Measurements from ENCODE around the gene SLC22A23.

SLC22A23 gene

DNA sequence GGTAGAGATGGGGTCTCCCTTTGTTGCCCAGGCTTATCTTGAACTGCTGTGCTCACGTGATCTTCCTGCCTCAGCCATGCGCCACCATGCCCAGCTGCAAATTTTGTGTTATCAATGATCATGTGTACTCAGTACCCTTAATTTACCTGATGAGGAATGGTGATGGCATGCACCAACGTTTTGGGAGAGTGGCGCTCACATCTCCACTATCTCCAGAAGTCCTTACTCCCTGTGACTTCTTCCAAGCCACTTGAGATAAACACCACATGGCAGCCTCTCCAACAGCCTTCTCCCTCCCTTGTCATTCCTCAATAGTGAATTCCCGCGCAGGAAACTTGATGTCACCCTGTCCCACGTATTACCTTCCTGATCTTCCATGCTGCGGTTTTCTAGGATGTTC is 140.0 kb downstream of the SLC22A23 start:
- no peak for DNase-seq (ENCODE audit: low read depth)

DNA sequence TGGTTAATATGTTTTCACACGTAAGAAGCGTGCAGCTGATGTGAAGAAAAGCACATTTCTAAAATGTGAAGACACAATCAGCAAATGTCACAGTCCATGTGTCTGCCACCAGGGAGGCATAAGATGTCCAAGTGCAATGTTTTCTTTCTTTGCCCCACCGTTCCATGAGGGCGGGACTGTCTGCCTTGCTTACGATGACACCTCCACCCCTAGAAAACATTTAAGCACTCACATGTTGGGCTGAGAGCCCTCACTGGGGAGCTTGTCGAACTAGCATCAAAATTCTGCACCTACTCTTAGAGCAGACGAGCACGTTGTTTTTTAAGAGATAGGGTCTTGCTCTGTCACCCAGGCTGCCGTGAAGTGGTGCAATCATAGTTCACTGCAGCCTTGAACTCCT is 140.5 kb downstream of the SLC22A23 start:
- no peak for DNase-seq (ENCODE audit: low read depth)

DNA sequence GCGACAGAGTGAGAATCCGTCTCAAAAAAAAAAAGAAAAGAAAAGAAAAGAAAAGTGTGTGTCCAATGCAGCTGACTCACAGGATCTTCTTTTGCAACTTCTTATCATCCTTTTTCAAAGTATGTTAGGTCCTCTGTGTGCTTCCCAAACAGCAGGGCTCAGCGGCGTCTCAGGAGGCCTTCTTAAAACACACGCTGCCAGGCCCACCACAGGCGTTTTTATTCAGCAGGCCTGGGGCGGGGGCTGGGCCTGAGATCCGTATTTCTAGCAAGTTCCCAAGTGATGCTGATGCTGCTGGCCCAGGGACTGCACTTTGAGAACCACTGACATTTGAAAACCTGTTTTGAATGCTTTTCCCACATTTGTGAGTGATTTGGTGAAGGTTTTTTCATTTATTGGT is 141.0 kb downstream of the SLC22A23 start:
- DNase-seq (ENCODE audit: low read depth): no peak

DNA sequence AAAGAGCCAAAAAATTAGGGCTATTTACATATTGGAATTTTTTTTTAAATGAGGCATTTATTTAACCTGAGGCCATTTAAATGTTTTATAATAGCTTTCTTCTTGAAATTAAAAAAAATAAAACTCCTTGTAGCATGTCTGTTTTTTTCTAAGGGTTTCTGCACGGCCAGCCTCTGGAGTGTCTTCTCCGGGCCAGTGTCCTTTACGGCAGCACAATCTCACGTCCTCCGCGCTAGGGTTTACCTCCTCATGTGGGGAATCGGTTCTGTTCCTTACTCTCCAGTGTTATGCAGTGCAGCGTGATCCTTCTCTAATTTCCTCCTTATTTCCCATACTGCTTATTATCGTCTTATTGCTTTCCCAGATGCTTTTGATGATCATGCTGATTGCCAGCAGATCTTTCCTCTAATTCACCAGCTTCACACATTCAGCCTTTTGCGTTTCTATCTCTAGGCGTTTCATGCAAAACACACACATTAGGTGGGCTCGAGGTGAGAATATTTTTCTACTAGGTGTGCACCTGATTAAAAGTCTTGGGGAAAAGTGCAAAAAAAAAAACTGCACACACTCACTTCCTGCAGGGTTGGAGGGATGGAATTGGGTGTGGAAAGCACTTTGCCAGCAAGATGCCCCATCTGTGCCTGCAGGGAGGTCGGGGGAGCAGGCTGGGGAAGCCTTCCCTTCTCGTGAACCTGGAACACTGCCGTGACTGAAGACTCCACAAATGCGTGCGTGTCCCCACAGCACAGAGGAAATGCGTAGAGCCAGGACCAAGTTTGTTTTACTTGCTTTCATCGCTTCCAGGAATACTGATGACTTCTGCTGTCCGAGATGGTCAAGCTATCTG is 142.0 kb downstream of the SLC22A23 start:
- DNase-seq (ENCODE audit: low read depth): no peak

DNA sequence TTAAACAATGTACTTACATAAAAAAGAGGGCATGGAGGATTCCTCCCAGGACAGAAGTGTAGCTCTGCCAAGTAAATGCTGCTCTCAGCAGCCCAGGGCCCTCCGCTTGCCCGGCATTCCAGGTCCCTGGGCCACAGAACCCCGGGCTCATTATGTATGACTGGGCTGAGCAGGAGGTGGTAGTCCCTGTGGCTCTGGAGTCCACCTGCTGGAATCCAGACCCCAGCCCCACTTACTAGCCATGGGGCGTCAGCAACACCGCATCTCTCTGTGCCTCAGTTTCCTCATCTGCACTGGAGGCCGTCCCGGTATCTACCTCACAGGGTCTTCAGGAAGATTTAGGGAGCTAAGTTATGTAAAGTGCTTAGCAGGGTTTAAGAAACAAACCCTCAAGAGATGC is 142.7 kb downstream of the SLC22A23 start:
- DNase-seq (ENCODE audit: low read depth): no peak

DNA sequence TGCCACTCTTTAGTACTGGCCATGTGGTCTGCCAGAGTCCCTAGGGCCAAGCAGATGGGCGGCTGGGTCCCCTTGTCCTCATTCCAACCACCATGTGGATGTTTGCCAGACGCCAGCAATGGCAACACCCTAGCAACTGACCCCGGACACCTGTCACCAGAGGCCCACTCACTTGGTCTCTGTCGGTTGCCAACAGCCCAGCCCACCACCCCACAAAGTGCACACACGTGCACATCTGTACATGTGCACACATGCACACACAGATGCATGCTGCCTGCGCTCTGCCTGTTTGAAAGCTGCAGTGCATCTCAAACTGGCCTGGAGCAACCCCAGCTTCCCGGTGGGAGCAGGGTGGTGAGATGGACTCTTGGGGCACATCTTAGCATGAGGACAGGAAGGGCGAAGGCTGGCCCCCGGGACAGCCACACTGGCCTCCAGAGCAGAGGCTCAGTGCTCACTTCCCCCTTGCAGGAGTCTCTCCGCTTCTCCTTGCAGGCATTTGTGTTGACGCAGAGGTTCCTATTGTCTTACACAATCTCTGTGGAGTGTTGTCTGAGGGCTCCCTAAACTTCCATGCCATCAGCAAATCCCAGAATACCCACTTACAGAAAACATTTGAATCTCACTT is 144.1 kb downstream of the SLC22A23 start:
- DNase-seq (ENCODE audit: low read depth): no peak

DNA sequence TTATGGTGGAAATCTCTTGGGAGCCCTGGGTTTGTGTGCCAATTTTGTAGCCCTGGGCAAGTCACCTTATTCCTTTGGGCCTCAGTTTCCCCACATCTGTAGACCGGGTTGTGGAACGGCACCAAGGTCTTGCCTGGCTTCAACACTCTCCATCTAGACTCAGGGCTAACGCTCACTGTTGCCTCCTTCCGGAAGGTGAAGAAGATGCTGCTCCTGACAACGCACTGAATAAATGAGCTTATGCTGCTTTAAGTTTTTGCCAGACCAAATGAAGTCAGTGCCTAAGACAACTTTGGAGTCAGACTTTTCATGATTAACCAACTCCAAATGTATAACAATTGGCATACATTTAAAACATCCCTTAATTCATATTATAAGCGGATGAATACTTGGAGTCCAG is 145.0 kb downstream of the SLC22A23 start:
- no peak for DNase-seq (ENCODE audit: low read depth)

DNA sequence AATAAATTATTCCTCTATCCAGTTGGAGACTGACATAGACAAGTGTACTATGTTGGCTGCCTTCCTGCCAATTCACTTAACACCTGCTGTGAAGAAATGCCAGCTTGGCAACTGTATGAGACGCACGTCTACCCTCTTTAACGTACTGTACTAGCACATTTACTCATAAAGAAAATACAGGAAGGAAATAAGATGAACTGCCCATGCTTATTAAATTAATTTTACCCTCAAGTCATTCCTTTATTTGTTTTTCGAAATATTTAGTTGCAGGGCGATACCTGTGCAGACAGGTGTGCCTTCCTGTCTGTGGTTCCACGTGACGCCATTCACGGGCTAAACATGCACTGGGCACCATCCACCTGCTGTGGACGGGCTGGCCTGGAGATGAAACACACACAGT is 146.1 kb downstream of the SLC22A23 start:
- no peak for DNase-seq (ENCODE audit: low read depth)

DNA sequence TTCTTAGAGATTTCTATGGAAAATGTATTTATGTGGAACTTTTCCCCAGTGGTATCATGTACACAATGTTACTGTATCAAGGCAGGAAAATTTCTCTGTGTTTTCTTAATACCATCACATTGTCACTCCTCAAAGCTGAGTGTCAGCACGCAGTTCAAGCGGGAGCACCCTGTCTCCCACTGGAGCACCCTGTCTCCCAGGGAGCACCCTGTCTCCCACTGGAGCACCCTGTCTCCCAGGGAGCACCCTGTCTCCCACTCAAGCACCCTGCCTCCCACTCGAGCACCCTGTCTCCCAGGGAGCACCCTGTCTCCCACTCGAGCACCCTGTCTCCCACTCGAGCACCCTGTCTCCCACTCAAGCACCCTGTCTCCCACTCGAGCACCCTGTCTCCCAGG is 146.8 kb downstream of the SLC22A23 start:
- DNase-seq (ENCODE audit: low read depth): no peak

DNA sequence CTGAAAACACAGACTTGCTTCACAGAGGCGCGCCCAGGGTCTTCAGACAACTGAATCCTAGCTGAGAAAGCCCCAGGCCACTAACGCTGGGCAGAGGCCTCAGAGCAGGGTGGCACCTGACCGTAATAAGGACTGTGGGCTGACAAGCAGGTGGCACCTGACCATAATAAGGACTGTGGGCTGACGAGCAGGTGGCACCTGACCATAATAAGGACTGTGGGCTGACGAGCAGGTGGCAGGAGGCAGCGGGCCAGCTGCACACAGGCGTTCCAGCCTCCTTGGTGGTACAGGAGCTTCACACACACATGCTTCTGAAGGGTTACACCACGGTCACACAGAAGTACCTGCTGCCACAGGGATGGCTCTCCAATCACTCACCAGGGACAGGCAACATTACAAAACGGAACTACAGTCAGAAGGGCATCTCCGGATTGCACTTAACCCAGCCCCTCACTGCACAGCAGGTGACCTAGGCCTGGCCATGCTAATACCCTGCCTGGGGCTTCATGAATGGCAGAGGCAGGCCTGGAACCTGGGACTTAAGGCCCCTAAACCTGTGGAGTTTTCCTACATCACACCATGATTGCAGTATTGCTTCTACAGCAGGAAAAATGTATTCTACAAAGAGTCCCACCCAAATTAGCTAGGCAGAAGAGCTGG is 147.3 kb downstream of the SLC22A23 start:
- no peak for DNase-seq (ENCODE audit: low read depth)

DNA sequence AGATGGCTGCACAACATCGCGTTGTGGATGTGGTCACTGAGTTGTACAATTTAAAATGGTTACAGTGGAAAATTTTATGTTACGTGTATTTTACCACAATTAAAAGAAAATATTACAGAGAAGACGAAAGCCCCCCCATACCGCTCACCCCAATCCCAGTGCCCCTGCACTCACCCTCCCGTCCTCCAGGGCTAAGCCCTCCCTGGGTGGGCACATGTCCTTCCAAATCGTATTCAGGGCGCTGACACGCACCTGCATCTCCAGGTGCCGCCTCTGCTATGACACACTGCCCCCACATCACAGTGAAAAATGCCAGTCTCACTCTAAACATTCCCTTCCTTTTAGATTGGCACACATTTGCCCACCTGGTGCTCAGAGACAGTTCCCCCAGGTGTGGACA is 148.7 kb downstream of the SLC22A23 start:
- no peak for DNase-seq (ENCODE audit: low read depth)

DNA sequence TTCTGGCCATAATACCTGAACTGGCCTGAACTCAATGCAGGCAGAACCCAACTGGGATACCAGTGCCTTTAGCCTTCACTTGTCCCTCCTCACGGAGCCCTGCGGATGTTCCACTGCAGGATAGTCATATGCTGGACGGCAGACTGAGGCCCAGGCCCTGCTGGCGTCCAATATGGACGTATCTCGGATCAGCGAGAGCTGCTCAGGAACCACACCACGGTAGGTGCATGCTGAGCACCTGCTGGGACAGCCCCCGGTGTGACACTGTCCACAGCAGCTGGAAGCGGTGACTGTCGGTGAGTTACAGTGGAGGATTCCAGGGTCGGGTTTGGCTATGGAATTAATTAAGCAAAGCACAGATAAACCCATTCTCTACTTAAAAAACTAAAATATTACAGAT is 149.4 kb downstream of the SLC22A23 start:
- no peak for DNase-seq (ENCODE audit: low read depth)

DNA sequence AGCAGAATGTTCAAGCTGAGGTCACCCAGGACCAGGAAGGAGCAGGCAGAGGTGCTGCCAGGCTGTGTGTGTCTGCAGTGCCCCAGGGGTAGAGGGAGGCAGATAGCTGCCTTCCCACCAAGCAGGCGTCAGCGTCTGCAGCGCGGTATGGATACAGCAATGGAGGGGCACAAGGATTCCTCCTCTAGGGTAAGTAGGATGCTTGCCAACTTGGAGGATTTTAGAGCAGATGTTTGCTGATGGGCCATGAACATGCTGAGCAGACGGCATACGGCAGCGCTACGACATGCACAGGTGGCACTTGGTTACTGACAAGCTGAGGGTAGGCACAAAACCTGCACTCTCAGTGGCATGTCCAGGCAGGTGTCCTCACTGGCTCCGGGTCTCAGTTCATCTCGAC is 150.0 kb downstream of the SLC22A23 start:
- no peak for DNase-seq (ENCODE audit: low read depth)

DNA sequence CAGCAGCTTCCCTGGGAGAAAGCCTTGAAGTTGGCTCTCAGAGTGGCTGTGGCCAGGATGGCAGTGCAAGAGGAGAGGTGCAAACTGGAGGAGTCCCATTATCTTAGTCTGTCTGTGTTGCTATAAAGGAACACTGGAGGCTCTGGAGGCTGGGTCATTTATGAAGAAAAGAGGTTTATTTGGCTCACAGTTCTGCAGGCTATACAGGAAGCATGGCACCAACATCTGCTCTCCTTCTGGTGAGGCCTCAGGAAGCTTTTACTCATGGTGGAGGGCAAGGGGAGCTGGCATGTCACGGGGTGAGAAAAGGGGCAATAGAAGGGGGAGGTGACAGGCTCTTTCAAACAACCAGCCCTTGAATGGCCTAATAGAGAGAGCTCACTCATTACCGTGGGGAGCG is 151.0 kb downstream of the SLC22A23 start:
- no peak for DNase-seq (ENCODE audit: low read depth)

DNA sequence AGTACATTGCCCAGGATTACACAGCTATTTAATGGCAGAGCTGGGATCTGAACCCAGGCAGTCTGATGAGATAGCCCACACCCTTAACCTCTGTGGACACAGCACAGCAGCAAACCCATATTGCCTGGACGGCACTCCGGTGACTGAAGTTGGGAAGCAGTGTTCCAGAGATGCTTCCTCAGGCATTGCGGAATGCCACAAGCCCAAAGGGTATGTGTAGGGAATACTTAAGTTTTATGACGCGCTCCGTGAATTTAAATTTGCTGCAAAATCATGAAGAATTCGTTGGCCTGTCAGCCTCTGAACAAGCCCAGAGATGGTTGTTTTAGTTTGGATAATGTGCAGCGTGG is 151.7 kb downstream of the SLC22A23 start:
- no peak for DNase-seq (ENCODE audit: low read depth)

DNA sequence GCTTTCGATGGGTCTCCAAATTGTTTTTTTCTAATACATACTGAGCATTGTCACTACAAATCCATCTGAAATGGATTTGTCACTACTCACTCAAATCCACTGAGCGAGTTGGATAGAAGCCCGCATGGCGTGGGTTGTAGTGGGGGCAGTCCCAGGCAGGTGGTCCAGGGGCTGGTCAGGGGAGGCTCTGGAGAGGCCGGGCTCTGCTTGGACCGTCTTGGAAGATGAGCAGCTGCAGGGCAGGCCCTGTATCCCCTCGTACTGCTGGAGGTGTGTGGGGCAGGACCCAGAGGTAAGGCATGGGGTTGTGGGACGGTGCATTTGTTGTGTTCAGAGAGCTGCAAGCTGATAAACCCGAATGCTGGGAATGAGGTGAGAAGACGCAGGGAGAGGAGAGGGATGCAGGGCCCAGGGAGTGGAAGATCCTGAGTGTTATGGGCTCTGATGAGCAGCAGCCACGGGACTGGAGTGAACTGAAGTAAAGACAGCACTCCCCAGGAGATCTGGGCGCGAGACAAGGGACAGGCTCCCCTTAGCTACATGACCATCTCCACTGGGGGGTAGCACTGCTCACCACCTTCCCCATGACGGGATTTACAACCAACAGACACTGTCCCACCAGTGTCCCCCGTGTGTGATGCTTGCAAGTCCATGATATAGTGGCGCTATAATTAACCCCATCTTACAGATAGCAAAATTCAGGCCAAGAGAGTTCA is 152.2 kb downstream of the SLC22A23 start:
- no peak for DNase-seq (ENCODE audit: low read depth)

DNA sequence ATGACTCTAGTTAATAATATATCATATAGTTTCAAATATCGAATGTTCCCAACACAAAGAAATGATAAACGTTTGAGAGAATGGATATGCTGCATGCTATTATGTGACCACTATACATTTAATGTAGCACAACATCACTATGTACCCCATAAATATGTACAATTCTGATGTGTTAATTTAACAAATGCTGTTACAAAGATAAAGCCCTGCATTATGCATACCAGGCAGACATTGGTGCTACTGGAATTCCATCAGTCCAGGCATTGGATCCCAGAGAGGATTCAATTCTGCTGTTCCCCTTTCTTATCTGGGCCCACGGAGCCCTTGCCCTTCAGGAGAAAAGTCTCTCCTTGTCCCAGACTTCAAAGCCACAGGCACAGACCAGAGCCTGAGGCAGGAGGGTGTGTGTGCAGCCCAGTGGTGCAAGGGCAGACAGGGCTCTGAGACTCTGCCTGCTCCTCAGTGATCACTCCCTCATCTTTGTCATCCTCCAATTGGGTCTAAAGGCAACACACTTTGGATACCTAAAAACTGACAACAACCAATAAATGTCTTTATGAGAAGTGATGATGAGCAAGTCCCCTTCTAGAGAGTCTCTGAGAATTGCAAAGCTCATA is 152.9 kb downstream of the SLC22A23 start:
- no peak for DNase-seq (ENCODE audit: low read depth)

DNA sequence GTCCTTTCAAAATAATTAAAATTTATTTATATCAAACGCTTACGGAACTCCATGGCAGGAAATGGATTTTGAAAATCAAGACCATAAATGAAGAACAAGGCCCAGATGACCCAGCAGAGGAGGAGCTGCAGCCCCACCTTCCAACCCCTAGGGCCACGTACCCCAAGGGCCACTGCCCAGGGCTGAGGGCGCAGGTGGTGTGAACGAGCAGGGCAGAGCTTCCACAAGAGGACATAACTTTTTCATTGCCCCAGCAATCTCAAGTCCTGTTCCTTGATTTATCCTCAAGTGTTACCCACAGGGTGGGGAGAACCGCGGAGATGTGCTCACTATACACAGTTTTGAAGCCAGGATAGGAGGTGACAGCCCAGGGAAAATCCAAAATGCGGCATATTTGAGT is 155.3 kb downstream of the SLC22A23 start:
- DNase-seq (ENCODE audit: low read depth): no peak

DNA sequence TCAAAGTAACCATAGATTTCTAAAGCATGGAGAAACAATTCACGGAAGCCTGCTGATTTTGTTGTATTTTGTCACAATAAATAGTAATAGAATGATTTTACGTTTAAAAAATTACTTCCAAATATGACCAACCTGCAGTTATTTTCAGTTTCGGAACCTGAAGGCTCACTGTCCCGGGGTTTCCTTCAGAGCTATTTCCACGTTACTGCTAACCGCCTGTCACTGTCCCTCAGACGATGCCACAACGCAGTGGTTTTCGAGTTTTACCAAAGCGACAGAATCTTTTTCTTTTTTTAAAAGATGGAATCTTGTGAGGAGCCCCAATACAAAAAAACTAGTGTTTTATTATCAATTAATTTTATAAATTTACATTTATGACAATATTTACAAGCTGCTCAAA is 157.6 kb downstream of the SLC22A23 start:
- no peak for DNase-seq (ENCODE audit: low read depth)

DNA sequence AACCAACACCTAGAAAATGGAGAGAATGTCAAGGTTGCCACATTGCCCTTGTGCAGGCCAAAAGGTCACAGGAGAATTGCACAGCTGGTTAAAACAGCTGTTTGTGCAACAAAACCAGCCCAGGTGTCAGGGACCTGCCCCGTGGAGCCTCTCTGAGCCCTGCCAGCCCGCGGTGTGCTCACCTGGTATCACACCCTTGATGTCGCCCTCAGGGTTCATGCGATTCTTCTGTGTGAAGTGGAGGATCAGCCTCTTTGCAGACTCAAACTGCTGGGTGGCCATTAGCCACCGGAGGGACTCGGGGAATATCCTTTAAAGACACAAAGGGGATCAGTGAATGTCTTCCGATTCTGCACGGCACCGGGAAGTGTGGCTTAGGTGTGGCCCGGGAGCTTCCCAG is 158.9 kb downstream of the SLC22A23 start:
- DNase-seq (ENCODE audit: low read depth): no peak

DNA sequence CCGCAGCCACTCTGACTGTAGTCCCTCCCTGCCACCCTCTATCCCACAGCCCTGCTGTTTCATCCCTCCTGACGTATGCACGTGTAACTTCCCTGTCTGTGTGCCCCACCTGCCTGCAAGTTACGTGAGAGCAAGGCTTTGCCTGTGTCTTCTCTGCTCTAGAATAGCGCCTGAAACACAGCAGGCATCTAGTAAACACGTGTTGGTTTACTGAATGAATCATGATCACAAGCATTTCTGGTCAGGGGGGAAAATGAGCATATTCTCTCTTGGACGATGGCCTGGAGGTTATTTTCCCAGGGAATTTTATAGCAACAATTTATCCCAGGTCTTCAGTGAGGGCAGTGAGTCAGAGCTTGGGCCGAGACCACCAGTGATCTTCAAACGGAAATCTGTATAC is 159.8 kb downstream of the SLC22A23 start:
- no peak for DNase-seq (ENCODE audit: low read depth)

DNA sequence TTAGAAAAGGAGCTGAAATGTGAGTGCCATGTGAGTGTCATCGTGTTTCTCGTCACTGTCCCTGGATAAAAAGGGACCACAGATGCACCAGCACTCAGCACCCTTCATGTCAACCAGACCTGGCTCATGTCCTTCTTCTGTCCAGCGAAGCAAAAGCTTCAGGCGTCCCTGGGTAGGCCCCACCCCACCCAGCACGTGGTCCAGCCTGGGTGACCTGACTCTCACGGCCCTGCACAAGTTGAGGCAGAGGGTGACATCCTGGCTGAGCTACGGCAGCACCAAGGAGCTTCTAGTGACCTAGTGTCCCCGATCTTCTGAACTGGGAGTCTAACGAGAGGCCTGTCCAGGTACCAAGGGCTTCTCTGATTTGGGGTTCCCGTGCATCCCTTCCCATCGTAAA is 160.3 kb downstream of the SLC22A23 start:
- no peak for DNase-seq (ENCODE audit: low read depth)

All from non-pigmented ciliary epithelial cell (primary cell).